K562 (cell line): Measurements from ENCODE around the gene UNC13A. TPM values are rescaled to one million over a fixed set of nuclear protein-coding genes. Genes with fewer than 3 reads are reported as not detected.

ENCODE experiments used
- ATAC-seq: fragments of 200-7000 bp; cut with Tn5 transposase; 3 replicates; pipeline ENCODE4 v1.9.1; 2020; ENCODE audit warnings: moderate library complexity
- BruUV-seq: library from RNA; stranded (reverse); fragments of 400-500 nt; replicated peaks from 2 replicates; lab custom pipeline; 2021; lab: Mats Ljungman, UMichigan
- CTCF ChIA-PET: fragments of 300-600 bp; formaldehyde crosslinking; extraction: SDS; loops from one replicate; lab custom pipeline; 2021; ENCODE audit warnings: low intra/inter-chr PET ratio; lab: Yijun Ruan, JAX
- POLR2A ChIA-PET: fragments of 300-600, 350-650 bp; sonication (Branson Sonifier 250); formaldehyde crosslinking; extraction: SDS; loops from one replicate; lab custom pipeline; 2021; ENCODE audit warnings: antibody characterized with exemption, inconsistent platforms; lab: Yijun Ruan, JAX
- DNase-seq, 4 experiments: peaks; one replicate each; pipeline versions ENCODE4 v3.0.0 to v3.0.0-alpha.2; 2011 to 2018; ENCODE audit warnings: low spot score in 3 of 4, mixed read lengths in 3 of 4; ENCODE audit errors: extremely low read depth in 1 of 4
- FAIRE-seq: peaks from 2 replicates; lab custom pipeline; 2011; peaks lifted over from hg19 to GRCh38; lab: Jason Lieb, UNC
- H2AFZ ChIP-seq: 2 replicates; pipeline ENCODE4 v1.6.0; 2011; ENCODE audit warnings: low read depth, low read length, control low read depth, inconsistent platforms
- H3K27ac ChIP-seq: fragments of 200-600 bp; 3 replicates; pipeline ENCODE4 v1.8.0; 2011; ENCODE audit warnings: low read depth, mild to moderate bottlenecking, control low read depth, inconsistent platforms, low read length, moderate library complexity, mixed read lengths; ENCODE audit errors: extremely low read depth
- H3K27me3 ChIP-seq, 2 experiments: fragments of 300-600 bp in 1 of 2; 2 replicates in 1 of 2; 3 replicates in 1 of 2; pipeline versions ENCODE4 v1.6.0 to v1.8.0; 2011; ENCODE audit warnings: inconsistent platforms in 2 of 2, low read length in 2 of 2, mild to moderate bottlenecking in 1 of 2, mixed read lengths in 1 of 2, moderate library complexity in 1 of 2; ENCODE audit not compliant: control insufficient read depth in 2 of 2, insufficient read depth in 2 of 2
- H3K36me3 ChIP-seq: fragments of 300-600 bp; 3 replicates; pipeline ENCODE4 v1.8.0; 2011; ENCODE audit warnings: mild to moderate bottlenecking, low read length, inconsistent platforms; ENCODE audit not compliant: control insufficient read depth, insufficient read depth
- H3K4me1 ChIP-seq, 2 experiments: fragments of 200-600 bp in 1 of 2; replicated peaks in 1 of 2; 2 replicates in 1 of 2; 3 replicates in 1 of 2; pipeline versions ENCODE4 v1.5.1 to v1.8.0; 2011; ENCODE audit warnings: inconsistent platforms in 2 of 2, low read length in 2 of 2, mild to moderate bottlenecking in 1 of 2, mixed read lengths in 1 of 2, moderate library complexity in 1 of 2; ENCODE audit not compliant: control insufficient read depth in 2 of 2, insufficient read depth in 2 of 2
- H3K4me2 ChIP-seq: 2 replicates; pipeline ENCODE4 v1.6.1; 2011; ENCODE audit warnings: low read length, control low read depth, inconsistent platforms, mixed read lengths; ENCODE audit not compliant: insufficient read depth
- H3K4me3 ChIP-seq: fragments of 200-600 bp; sonication (generic), shearing (Covaris generic); 2 replicates; pipeline ENCODE4 v1.5.1; 2016; ENCODE audit warnings: control low read depth, inconsistent platforms
- H3K79me2 ChIP-seq: fragments of 200-600 bp; 3 replicates; pipeline ENCODE4 v1.8.0; 2011; ENCODE audit warnings: low read length, inconsistent platforms; ENCODE audit not compliant: control insufficient read depth, insufficient read depth
- H3K9ac ChIP-seq, 2 experiments: 2 replicates each; pipeline versions ENCODE4 v1.6.0 to v1.6.1; 2011; ENCODE audit warnings: low read depth in 2 of 2, low read length in 2 of 2, control low read depth in 1 of 2, inconsistent platforms in 1 of 2, mild to moderate bottlenecking in 1 of 2, mixed read lengths in 1 of 2; ENCODE audit not compliant: insufficient read depth in 1 of 2
- H3K9me1 ChIP-seq: one replicate; pipeline ENCODE4 v1.6.0; 2011; ENCODE audit warnings: inconsistent platforms, mild to moderate bottlenecking, low read length, moderate library complexity; ENCODE audit not compliant: control insufficient read depth, insufficient read depth
- H3K9me3 ChIP-seq: replicated peaks from 2 replicates; pipeline ENCODE4 v1.5.1; 2011; ENCODE audit warnings: low read depth, low read length, inconsistent platforms; ENCODE audit not compliant: control insufficient read depth, insufficient read depth
- H4K20me1 ChIP-seq: replicated peaks from 2 replicates; pipeline ENCODE4 v1.6.1; 2011; ENCODE audit warnings: low read length, inconsistent platforms, mixed read lengths; ENCODE audit not compliant: control insufficient read depth, insufficient read depth
- ELF4 ChIP-seq: fragments of 450-650 bp; formaldehyde crosslinking; IDR thresholded peaks from 2 replicates; pipeline ENCODE4 v1.4.0; 2022; ENCODE audit warnings: missing genetic modification characterization
- GABPB2 ChIP-seq: fragments of 250-450 bp; sonication (Bioruptor Pico); conservative IDR thresholded peaks from 2 replicates; pipeline ENCODE4 v1.5.1; 2021; ENCODE audit warnings: mild to moderate bottlenecking
- HNRNPH1 ChIP-seq: fragments of 200-400 bp; formaldehyde crosslinking; optimal IDR thresholded peaks from 2 replicates; pipeline ENCODE3; 2017; ENCODE audit warnings: low read depth, mild to moderate bottlenecking, low read length, moderate library complexity
- NR2C1 ChIP-seq, 2 experiments: fragments of 450-650 bp; IDR thresholded peaks; 2 replicates each; pipeline ENCODE4 v1.6.1; 2017; ENCODE audit warnings: mild to moderate bottlenecking in 2 of 2, antibody characterized with exemption in 1 of 2, inconsistent platforms in 1 of 2, missing compliant biosample characterization in 1 of 2, missing genetic modification characterization in 1 of 2
- PHF21A ChIP-seq: fragments of 450-650 bp; IDR thresholded peaks from 2 replicates; pipeline ENCODE4 v1.6.1; 2017; ENCODE audit warnings: low read depth, borderline replicate concordance
- PRMT5 ChIP-seq: sonication (generic); formaldehyde crosslinking; IDR thresholded peaks from 2 replicates; pipeline ENCODE4 v1.5.0; 2020; ENCODE audit warnings: missing genetic modification reagents
- PYGO2 ChIP-seq: fragments of 450-650 bp; IDR thresholded peaks from 2 replicates; pipeline ENCODE4 v1.6.1; 2016; ENCODE audit warnings: mild to moderate bottlenecking, missing genetic modification characterization, moderate library complexity, missing compliant biosample characterization
- RFX5 ChIP-seq: IDR thresholded peaks from 2 replicates; pipeline ENCODE4 v1.6.1; 2011; ENCODE audit warnings: low read depth, mild to moderate bottlenecking, improper control_type of control experiment, low read length
- RHOXF2B ChIP-seq: fragments of 250-450 bp; sonication (Bioruptor Pico); conservative IDR thresholded peaks from 2 replicates; pipeline ENCODE4 v1.5.1; 2021
- RNF2 ChIP-seq: sonication (generic); IDR thresholded peaks from 2 replicates; pipeline ENCODE4 v1.6.1; 2016
- SRSF9 ChIP-seq: fragments of 200-400 bp; formaldehyde crosslinking; IDR thresholded peaks from 2 replicates; pipeline ENCODE4 v1.6.1; 2017; ENCODE audit warnings: low read depth, low read length, borderline replicate concordance
- TEAD1 ChIP-seq, 2 experiments: fragments of 450-650 bp in 1 of 2; sonication (generic) in 1 of 2; formaldehyde crosslinking; IDR thresholded peaks; 2 replicates each; pipeline versions ENCODE4 v1.4.0 to v1.8.0; 2020 to 2022; ENCODE audit warnings: mild to moderate bottlenecking in 2 of 2, missing genetic modification reagents in 1 of 2
- ZEB2 ChIP-seq: fragments of 450-650 bp; IDR thresholded peaks from 2 replicates; pipeline ENCODE4 v1.6.1; 2016
- ZNF263 ChIP-seq: sonication (generic); formaldehyde crosslinking; IDR thresholded peaks from 2 replicates; pipeline ENCODE4 v1.8.0; 2022; ENCODE audit warnings: mild to moderate bottlenecking, missing genetic modification reagents, borderline replicate concordance
- WGBS: fragments of 100-300 bp; shearing (Covaris generic); methylation state at CpG from one replicate; pipeline ENCODE4 v1.1.6; 2016; ENCODE audit warnings: low coverage, mixed read lengths; ENCODE audit not compliant: insufficient coverage; ENCODE audit errors: missing lambda C conversion rate; 5-methylcytosine and 5-hydroxymethylcytosine counted together
- in situ Hi-C: fragments of 300-500 bp; cut with MboI; formaldehyde crosslinking; loops from 4 replicates; pipeline ENCODE4 v1.15.0; 2018; ENCODE audit warnings: inconsistent platforms, mixed read lengths
- intact Hi-C: fragments of 100-400 bp; cut with micrococcal nuclease; formaldehyde crosslinking; loops from 2 replicates; pipeline ENCODE4 v1.14.2; 2022
- polyA plus RNA-seq, 8 experiments: library from polyadenylated mRNA; depleted of rRNA in 4 of 8; stranded (reverse) in 5 of 8; unstranded in 3 of 8; fragments of >200 nt; fragmentation: Nextera tagmentation in 2 of 8; fragmentation: Illumina TruSeq in 1 of 8; extraction: Ambion mirVana in 2 of 8; extraction: Trizol in 1 of 8; gene quantifications; 2 replicates each; pipeline versions ENCODE4 v1.2.1 to v1.2.3, GENCODE V29; 2011 to 2014; ENCODE audit warnings: inconsistent platforms in 1 of 8, missing spikeins in 1 of 8
- total RNA-seq, 7 experiments: library from RNA; depleted of rRNA in 6 of 7; stranded (reverse); fragments of >200 nt in 6 of 7; fragmentation: Illumina TruSeq in 2 of 7; extraction: Trizol in 2 of 7; gene quantifications; 2 replicates each; pipeline versions ENCODE4 v1.2.1 to v1.2.3, GENCODE V29; 2011 to 2021; ENCODE audit warnings: low replicate concordance in 1 of 7

Gene UNC13A
- total and polyA plus RNA-seq, 9 of the 15 experiments (the other 6 are each of a cell fraction or from before 2014, with no cell fraction given): 0.03 to 1.0 (median 0.25) TPM

- Histone ChIP-seq H3K79me2 (peaks cover 33% of the 10 kb centered on the region), H3K9me3 (no peaks in the 10 kb centered on the region), H3K27ac (no peak overlapping the region), H3K27me3 (no peaks in the 10 kb centered on the region), H3K4me1 (peaks cover 14 to 53% of the 10 kb centered on the region in 2 experiments; a peak in 4 of 5 replicates), H3K36me3 (peaks cover 79% of the 10 kb centered on the region; the same call in 2 of the 3 replicates), H4K20me1 (peaks cover 9% of the 10 kb centered on the region; the same call in 1 of the 2 replicates), H2AFZ (no peak overlapping the region), H3K4me2 (no peak overlapping the region), H3K4me3 (no peak overlapping the region), H3K9ac (no peak overlapping the region), H3K9me1 (no peaks in the 10 kb centered on the region)
- POLR2A ChIA-PET: interaction anchor here (0.6 to 0.7 kb wide), 2 partner anchors 14 to 209 kb away, joined by 3 read pairs; no protein-coding TSS in a partner anchor
- TF ChIP-seq SRSF9: no peak
- no peak for TF ChIP-seq RHOXF2B
- no peak for TF ChIP-seq RNF2
- TF ChIP-seq ELF4 (CRISPR knock-in tag): no peak
- TF ChIP-seq RFX5: no peak
- TF ChIP-seq HNRNPH1: no peak
- no peak for TF ChIP-seq PYGO2
- no peak for TF ChIP-seq PHF21A
- TF ChIP-seq PRMT5: no peak
- TF ChIP-seq GABPB2: no peak
- no peak for TF ChIP-seq TEAD1 (CRISPR knock-in tag; IDR thresholded peaks at IDR 0.05)
- no peak for TF ChIP-seq NR2C1 (IDR thresholded peaks at IDR 0.05)
- no peak for TF ChIP-seq NR2C1 (tag; IDR thresholded peaks at IDR 0.05)
- TF ChIP-seq ZNF263: no peak
- no peak for TF ChIP-seq ZEB2
- DNase-seq (no peak), ATAC-seq (no peak), FAIRE-seq (no peak)
- CTCF ChIA-PET: interaction anchor here (1.0 kb wide), 1 partner anchor 51 kb away, joined by 3 read pairs; no protein-coding TSS in a partner anchor
- BruUV-seq: no TSS peak
- 90% methylated on average over 7 of the region's 7 CpGs for whole genome bisulfite sequencing
- in situ Hi-C loops: no loop called here
- intact Hi-C loops: no loop called here
Observed at GRCh38 chr19:17724655-17725054, 36.5 kb upstream of the UNC13A start.
